ENCODE data around the gene PARD3B.

The PARD3B gene

GRCh38 chr2:204715361-204715760 lies 170.1 kb downstream of the PARD3B start:
- DNase-seq, result no peak

- DNase-seq, result no peak
These were observed 172.3 kb downstream of the PARD3B start for GRCh38 chr2:204717591-204717990.

DNA sequence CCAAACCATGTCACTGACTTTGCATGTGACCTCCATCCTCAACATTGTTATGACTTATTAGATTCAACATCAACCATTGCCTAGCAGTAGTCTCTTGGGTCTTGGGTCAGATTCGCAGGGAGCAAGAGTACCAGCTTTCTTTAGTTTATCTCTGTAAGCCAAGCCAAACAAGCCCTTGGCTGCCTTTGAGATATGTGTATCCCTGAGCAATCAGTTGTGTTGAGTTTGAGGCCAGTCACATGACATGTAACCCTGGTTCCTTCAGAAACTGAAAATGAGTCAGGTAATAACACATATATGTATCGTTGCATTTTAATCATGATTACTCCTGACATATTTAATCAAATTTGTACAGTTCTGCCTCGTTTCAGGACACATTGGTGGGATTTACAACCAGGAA lies 173.3 kb downstream of the PARD3B start:
- DNase-seq, result no peak

DNA sequence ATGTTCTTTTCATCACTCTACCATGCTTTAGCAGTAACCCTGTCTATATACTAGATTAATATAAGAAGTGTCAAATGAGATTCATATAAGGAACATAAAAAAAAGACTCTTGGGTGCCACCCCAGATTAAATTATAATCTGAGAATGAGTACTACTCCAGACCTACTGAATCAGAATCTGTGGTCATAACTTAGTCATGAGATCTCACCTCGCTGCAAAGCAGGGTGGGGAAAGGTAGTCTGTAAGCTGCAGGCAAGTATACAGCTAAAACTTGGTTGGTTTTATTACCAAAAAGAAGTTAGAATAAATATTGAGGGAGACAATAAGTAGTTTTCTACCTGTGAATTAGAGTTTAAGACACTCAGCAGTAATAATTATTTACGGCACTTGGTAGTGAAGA lies 175.6 kb downstream of the PARD3B start:
- DNase-seq, result no peak

- DNase-seq, result no peak
These were observed 176.9 kb downstream of the PARD3B start for GRCh38 chr2:204722207-204722606.

DNA sequence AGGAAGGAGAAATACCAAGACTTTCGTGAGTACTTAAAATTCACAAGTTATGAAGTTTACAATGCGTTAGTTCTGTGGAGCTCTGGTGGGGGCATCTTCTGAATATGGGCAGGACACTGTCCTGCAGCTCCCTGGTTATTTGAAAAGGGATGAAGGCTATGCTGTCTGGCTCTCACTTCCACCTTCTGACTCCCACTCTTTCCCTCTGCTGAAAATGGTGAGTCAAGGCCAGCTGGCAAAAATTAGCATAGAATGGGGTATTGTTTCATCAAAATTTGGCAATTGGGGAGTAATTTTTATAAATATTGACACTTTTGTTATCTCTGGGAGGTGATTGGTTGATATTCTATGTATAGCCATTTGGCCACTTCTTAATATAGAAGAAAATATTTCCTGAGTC lies 177.4 kb downstream of the PARD3B start:
- no peak for DNase-seq

DNA sequence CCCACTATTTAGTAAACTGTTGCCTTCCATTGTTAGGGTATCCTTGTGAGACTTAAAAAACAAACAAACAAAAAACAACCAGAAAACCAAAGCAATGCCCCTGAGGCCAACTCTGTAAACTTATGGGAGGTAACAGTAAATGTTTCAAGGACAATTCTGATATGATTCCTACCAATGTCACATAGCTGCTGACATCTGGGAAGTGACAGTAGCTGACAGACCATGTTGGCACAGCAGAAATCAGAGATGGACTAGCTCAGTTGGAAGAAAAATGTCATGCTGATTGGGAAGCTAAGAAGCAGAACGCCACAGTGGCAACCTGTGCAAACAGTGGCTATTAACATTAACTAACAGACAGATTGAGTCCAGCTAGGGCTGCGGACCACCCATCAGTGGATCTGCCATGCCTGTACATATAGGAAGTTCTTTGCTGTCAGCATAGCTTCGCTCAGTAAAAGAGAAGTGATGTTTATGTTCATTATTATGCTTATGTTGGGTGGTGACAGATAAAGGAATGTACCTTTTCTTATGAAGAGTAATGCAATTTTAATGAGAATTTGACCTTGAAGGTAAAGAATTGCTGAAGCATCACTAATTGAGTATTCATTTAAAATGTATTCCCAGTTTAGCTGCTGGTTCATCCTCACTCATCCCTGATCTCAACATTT lies 180.6 kb downstream of the PARD3B start:
- DNase-seq, result no peak

GRCh38 chr2:204726831-204727230 lies 181.6 kb downstream of the PARD3B start:
- DNase-seq, result no peak

- DNase-seq, result no peak
These were observed 182.1 kb downstream of the PARD3B start for GRCh38 chr2:204727368-204727767.

GRCh38 chr2:204730603-204731002 lies 185.3 kb downstream of the PARD3B start:
- no peak for DNase-seq

DNA sequence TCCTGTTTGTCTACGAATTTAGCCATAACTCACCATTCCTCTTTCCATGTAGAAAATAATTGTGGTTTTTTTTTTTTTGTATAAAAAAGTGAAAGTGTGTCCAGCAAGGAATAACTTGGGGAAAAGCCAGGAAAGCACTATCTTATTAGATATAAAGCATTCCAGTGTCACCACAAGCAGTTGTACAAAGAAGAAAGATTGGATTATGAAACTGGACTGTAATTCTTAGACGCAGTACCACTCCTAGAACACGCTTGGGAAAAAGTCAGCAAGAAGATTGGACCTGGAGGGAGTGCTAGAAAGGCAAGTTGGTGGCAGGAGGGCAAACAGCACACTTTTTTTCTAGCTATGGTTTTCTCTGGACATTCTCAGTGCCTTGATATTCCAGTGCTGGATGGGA lies 186.7 kb downstream of the PARD3B start:
- no peak for DNase-seq

DNA sequence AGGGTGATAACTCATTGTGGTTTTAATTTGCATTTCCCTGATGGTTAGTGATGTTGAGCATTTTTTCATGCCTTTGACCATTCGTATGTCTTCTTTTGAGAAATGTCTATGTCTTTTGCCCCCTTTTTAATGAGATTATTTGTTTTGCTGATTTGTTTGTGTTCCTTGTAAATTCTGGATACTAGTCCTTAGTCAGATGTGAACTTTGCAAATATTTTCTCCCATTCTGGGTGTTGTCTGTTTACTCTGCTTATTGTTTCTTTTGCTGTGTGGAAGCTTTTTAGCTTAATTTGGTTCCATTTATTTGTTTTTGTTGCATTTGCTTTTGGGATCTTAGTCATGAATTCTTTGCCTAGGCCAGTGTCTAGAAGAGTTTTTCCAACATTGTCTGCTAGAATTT lies 192.0 kb downstream of the PARD3B start:
- no peak for DNase-seq

DNA sequence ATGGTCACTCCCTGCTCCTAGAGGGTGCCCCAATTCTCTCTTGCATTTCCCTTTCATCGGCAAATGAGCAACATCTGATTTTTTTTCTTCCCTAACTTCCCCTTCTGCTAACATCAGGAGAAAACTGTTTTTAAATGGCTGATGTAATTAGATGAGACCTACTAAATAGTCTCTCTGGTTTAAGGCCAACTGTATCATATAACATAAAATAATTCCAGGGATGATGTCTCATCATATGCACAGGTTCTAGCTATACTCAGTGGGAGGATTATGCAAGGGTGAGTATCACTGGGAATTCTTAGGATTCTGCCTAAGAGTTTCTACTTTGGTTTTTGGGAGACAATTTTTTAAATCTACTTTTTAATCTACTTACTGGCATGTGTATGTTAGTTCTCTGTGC lies 193.4 kb downstream of the PARD3B start:
- no peak for DNase-seq

GRCh38 chr2:204743393-204743960 lies 198.2 kb downstream of the PARD3B start:
- no peak for DNase-seq

GRCh38 chr2:204744506-204744905 lies 199.2 kb downstream of the PARD3B start:
- no peak for DNase-seq

- DNase-seq, result no peak
These were observed 203.0 kb downstream of the PARD3B start for GRCh38 chr2:204748286-204748685.

DNA sequence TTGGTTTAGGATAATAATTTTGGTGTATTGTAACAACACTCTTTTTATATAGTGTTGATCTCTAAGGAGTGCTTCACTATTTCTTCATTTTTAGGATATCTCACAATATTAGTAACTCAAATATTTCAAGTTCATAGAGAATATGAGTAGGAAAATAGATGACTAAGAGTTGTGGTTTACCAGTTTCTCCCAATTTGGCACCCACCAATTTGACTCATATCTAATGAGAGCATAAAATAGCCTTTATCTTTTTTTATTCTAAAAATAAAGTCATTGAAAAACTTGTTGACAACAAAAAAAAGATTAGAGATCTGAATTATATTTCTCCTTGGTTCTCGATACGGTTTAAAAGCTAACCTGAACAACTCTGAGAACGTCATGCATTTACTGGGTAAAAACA lies 204.0 kb downstream of the PARD3B start:
- no peak for DNase-seq

DNA sequence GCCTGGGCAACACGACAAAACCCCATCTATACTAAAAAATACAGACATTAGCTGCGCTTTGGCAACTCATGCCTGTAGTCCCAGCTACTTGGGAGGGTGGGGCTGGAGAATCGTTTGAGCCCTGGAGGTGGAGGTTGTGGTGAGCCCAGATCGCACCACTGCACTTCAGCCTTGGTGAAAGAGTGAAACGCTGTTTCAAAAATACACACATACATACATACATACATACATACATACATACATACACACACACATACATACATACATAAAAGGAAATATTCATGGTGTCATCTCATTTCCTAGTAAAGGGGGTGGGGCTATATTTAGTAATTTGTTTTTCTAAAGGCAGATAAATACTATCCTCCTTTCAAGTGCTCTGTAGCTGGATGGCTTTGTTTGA lies 205.1 kb downstream of the PARD3B start:
- no peak for DNase-seq

DNA sequence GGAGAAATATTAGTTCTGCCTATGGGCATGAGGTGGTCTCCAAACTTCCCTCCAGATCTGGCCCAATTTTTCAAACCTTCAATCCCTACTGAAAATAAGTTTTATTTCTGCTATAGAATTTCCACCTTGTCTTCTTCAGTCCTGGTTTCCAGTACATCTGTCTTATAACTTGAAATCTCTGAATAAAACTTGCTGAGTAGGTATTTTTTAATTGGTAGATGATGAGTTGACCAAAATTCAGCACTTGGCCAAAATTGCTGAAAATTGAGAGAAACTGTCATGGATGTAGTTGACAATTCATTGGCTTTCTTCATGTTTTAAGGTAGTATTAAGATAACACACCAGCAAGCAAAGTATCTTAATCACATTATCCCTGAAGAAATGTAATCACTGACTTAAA lies 206.2 kb downstream of the PARD3B start:
- no peak for DNase-seq

DNA sequence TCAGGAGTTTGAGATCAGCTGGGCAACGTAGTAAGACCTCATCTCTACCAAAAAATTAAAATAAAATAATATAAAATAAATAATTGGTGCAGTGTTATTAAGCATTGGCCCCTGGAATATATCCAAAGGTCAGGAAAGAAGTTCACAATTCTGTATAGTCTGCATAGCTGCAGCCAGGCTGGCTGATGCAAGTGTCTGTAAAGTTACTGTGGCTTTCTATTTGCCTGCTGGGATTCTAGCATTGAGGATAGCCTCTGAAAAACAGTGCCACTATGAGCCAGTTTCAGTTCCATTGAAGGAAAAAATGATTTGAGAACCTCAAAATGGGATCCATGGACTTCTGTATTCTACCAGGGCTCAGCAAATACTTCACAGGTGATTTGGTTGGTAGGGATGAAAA lies 208.6 kb downstream of the PARD3B start:
- DNase-seq, result no peak

- DNase-seq, result no peak
These were observed 209.6 kb downstream of the PARD3B start for GRCh38 chr2:204754898-204755297.

DNA sequence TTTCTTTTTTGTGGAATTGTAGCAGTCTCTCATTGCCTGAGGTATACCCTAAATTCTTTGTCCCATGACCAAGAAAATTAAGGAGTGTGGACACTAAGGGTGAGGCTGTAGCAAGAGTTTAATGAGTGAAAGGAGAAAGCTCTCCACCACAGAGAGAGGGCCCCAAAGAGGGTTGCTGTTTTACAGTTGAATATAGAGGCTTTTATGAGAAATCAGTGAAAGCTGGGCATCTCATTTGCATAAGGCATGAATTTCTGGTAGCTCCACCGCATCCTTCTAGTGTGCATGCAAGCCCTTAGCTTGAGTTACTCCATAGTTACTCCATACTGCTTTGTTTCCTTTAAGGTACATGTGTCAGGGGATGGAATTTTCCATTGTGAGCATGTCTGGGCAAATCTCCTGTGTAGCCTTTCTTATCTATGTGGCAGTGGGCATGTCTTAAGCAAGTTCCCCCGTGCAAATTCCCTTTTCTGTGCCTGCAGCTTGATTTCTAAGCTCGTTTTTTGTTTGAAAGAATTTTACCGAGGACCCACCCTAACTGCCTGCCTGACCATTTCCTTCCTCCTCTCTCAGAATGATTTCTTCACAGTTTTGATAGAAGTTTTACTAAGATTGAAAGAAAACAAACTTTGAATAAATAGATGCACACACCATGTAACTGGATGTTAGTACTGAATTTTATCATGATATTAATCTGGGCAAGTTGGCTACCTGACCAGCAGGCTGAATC lies 218.9 kb downstream of the PARD3B start:
- no peak for DNase-seq

DNA sequence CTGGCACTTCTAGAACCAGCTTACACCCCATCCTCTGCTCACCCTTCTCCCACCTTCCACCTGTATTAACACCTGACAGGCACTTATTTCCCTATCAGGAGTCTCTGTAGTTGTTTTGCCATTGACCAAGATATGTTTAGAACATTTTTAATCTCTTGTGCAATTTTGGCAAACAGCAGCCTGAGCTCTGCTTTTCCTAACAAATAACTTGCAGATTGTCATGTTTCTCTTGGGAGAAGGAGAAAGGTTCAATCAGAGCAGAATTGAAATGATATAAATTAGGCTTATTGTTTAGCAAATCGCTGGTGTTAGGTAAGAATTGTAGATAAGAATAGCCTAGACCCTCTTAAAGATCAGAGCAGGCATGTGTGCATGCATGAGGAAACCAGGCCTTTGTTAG lies 225.5 kb downstream of the PARD3B start:
- no peak for DNase-seq

DNA sequence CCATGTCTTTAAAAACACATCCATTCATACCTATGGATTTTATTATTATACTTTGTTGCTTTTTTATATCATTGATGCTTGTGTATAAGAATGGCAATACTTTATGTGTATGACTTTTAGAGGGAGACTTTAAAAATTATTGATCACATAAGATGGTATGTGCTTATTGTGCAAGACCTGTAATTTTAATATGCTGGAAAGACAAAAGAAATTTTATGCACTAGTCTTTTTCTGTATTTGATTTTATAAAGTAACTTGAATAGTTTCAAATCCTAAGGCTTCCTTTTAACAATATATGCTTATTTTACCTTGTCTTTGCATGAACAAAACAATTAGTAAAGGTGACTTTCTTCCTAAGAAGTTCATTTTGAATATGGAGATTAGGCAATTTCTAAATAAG lies 226.4 kb downstream of the PARD3B start:
- DNase-seq, result no peak

- DNase-seq, result no peak
These were observed 227.3 kb downstream of the PARD3B start for GRCh38 chr2:204772546-204772945.
